ENCODE data around the gene NPHP4. TPM values are rescaled to one million over a fixed set of nuclear protein-coding genes. Genes with fewer than 3 reads are reported as not detected.

Gene NPHP4
- total RNA-seq, 2 experiments from 2014 or later: 11.4 to 12.6 TPM

DNA sequence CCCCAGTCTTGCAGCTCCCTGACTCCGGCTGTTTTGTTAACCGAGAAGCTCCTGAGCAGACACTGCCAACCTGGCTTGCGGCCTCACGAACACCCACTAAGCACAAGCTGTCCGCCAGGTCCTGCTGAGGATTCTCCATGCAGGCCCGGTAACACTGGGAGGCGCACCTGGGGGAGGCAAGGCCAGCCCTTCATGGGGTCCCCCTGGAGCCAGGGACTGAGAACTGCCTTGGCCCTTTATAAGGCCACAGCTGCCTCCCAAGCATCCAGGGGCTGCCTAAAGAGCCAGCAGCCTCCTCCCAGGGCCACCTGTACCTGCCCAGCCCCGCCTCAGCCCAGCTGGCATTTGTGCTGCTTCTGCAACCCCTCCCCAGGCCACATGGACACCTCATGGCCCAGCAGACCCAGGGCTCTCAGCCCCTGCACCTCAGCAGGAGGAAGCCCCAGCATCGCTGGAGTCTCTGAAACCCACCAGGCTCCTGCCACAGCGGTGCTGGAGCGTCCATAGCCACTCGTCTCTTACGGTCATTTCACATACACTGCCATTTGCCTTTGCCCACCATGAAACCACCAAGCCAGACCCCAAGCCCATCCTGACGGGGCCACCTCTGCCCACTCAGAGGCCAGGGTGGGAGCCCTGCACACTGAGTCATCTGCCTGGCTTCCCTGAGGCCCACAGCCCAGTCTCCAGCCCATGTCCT lies 82.5 kb downstream of the NPHP4 start:
- Mint-ChIP-seq H3K36me3 (no peaks in the 10 kb centered on the region), H3K27ac (no peak overlapping the region), H3K9me3 (no peaks in the 10 kb centered on the region), H3K4me3 (no peak overlapping the region), H3K27me3 (no peaks in the 10 kb centered on the region), H3K4me1 (no peaks in the 10 kb centered on the region)
- no peak for DNase-seq

DNA sequence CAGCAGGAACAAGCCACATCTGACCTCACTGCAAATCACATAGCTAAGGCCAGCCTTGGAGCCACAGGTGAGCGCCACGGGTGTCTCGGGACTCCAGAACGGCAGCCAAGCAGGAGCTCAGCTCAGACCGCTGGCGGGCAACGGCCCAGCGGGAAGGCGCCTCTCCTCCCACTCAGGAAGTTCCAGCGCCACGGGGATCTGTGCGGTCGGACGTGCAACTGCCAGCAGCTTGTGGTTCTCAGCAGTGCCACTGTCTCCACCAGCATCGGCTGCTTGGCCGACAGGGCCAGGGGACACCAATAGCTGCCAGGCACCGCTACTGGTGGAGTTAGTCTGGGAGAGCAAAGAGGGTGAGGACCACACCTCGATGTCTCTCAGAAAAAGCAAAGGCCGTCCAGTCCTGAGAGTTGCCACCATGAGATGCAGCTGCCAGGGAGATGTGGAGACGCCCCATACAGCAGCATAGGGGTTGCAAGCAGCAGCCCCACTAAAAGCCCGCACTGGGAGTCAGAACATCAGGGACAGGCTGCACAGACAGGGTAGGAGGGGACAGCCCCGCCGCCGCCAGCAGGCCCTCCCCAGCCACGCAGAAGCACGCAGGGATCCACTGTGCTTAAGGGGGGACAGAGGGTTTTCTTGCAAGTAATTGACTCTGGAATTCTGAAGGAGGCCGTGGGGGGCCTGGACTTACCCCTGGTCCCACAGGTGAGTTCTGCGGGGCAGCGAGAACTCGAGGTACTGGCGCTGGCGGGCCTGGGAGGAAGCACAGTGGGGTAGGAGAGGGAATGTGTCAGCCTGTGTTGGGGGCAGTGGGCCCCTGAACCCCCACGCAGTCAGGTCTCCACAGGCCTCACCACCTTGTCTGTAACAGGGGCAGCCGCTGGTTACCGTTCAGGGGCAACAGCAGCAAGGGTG lies 83.5 kb downstream of the NPHP4 start:
- Mint-ChIP-seq H3K4me1 (no peaks in the 10 kb centered on the region), H3K27ac (no peak overlapping the region), H3K4me3 (no peak overlapping the region), H3K36me3 (no peaks in the 10 kb centered on the region), H3K9me3 (no peaks in the 10 kb centered on the region), H3K27me3 (no peaks in the 10 kb centered on the region)
- DNase-seq: no peak

DNA sequence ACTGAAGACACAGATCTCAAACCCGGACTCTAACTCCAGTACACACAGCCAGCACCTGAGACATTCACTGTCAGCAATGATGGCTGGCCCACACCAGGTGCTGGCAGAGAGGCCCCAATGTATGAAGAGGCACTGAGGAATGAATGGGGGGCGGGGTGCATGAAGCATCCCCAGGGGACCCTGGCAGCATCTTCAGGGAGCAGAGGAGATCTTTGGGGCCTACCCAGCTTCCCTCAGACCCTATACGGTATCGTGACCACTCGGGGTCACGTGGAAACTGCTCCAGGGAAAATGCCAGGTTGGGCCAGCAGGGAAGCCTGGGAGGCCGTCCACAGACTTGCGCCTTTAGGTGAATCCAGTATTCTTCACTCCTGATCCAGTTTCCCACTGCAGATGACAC lies 84.3 kb downstream of the NPHP4 start:
- no peak for DNase-seq
- Mint-ChIP-seq H3K9me3 (no peaks in the 10 kb centered on the region), H3K27me3 (no peaks in the 10 kb centered on the region), H3K36me3 (no peaks in the 10 kb centered on the region), H3K27ac (no peak overlapping the region), H3K4me3 (no peak overlapping the region), H3K4me1 (no peaks in the 10 kb centered on the region)

DNA sequence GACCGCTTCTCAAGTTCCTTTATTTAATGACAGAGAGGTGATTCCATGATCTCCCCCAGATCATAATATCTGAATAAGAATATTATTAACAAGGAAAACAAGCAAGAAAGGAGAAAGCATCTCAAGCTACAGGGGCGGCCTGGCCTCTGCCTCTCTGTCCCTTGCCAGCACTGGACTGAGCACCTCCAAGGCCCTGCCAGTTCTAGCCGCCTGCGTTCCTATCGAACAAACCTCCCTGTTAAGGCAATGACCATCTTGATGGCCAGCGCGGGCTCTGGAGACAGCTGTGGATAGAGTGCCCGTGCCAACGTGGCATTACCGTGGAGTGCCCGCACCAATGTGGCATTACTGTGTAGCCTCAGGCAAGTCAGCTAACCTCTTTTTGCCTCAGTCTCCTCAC lies 84.8 kb downstream of the NPHP4 start:
- H3K27me3 Mint-ChIP-seq: no peaks in the 10 kb centered on the region
- H3K4me1 Mint-ChIP-seq: no peaks in the 10 kb centered on the region
- H3K27ac Mint-ChIP-seq: no peak overlapping the region
- H3K4me3 Mint-ChIP-seq: no peak overlapping the region
- DNase-seq: no peak
- no peaks in the 10 kb centered on the region for H3K9me3 Mint-ChIP-seq
- no peaks in the 10 kb centered on the region for H3K36me3 Mint-ChIP-seq

DNA sequence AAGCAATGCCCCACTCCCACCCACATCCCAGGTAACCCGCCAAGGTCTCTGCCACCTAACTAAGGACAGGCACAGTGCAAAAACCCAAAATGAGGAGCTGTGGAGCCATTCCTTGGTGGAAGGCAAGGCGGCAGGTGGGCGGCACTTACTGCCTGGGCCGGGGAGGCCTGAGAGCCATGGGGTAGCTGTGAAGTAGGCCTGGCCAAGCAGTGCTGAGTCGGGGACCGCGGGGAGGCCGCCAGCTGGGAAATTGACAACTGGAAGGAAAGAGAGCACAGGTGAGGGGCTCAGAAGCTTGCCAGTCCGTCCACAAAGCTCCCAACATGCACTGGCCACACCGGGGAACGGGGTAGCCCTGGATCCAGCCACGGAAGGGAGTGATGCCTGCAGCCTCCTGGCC lies 85.3 kb downstream of the NPHP4 start:
- DNase-seq: no peak

DNA sequence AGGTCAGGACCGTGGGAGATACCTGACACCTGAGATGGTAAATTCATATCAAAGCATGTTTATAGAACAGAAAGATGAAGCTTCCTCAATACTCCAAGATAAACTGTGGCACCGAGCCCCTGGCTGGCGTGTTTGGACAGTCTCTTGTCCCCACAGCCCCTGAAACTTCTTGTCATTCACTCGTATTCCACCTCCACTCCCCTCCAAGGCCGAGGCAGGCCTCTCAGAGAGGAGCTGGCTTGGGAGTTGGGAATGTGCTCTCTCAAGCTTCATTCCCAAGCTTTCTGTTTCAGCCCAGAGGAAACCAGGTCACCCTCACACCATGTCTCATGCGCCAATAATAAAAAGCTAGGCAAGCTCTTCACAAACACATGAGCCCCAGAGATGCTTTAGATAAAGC lies 86.1 kb downstream of the NPHP4 start:
- Mint-ChIP-seq H3K9me3 (no peaks in the 10 kb centered on the region), H3K27ac (no peak overlapping the region), H3K36me3 (no peaks in the 10 kb centered on the region), H3K4me3 (no peak overlapping the region), H3K27me3 (no peaks in the 10 kb centered on the region), H3K4me1 (no peaks in the 10 kb centered on the region)
- DNase-seq: no peak

More for the DNA sequence above, 85.3 kb downstream of the NPHP4 start:
- H3K4me1 Mint-ChIP-seq: no peaks in the 10 kb centered on the region
- H3K36me3 Mint-ChIP-seq: no peaks in the 10 kb centered on the region
- no peak overlapping the region for H3K4me3 Mint-ChIP-seq
- no peaks in the 10 kb centered on the region for H3K27me3 Mint-ChIP-seq
- H3K27ac Mint-ChIP-seq: no peak overlapping the region
- H3K9me3 Mint-ChIP-seq: no peaks in the 10 kb centered on the region

DNA sequence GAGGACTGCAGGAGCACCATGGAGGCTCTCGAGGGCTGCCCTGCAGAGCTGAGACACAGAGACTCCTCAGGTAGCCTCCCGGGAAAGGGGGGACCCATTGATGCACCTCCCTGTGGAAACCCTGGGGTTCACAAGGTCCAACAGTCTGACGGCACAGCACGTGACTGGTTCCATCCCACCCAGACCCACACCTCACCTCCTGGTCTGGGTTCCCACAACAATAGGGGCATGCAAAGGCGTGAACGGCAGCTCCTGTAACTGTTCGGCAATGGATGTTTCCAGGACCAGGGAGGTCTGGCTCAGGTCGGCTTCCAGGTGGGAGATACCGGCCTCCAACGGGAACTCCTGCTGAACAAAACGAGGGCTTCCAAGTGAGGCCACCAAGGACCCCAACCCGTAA lies 86.8 kb downstream of the NPHP4 start:
- Mint-ChIP-seq H3K27ac (no peak overlapping the region), H3K9me3 (no peaks in the 10 kb centered on the region), H3K27me3 (no peaks in the 10 kb centered on the region), H3K4me1 (no peaks in the 10 kb centered on the region), H3K36me3 (no peaks in the 10 kb centered on the region), H3K4me3 (no peak overlapping the region)
- no peak for DNase-seq

DNA sequence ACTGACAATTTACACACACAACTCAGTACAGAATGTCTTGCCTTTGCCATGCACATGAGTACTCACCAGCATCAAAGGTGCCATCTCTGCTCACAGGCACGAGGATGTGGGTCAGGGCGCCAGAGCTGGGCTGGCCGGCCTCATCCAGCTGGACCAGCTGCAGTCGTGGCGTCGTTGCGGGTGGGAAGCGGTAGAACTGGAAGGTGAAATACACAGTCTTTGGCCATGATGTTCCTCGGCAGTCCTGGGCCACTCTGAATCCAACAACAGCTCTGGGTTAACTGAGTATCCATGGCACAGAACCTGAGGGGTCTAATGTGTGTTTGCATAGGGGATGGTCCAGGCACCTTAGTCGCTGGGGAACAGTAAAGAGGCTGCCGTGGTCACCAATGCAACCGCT lies 87.7 kb downstream of the NPHP4 start:
- Mint-ChIP-seq H3K4me3 (no peak overlapping the region), H3K9me3 (no peaks in the 10 kb centered on the region), H3K4me1 (no peaks in the 10 kb centered on the region), H3K27ac (no peak overlapping the region), H3K36me3 (no peaks in the 10 kb centered on the region), H3K27me3 (no peaks in the 10 kb centered on the region)
- DNase-seq: no peak

DNA sequence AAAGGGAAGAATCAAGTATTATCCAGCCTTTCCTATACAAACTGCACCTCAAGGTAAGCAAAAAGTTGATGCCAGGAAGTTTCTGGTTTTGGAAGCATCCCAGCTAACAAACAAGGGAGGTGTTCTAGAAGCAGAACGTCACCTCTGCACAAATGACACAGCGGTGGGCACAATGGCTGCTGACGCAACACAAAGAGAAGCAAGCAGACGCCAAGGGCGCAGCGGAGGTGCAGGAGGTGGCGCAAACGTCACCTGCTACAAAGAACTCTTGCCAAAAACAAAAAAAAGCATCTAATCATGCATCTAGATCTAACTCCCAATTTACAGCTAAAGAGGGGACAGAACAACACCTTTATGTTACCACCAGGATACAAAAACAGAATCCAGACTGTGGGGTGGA lies 88.5 kb downstream of the NPHP4 start:
- Mint-ChIP-seq H3K36me3 (no peaks in the 10 kb centered on the region), H3K27me3 (no peaks in the 10 kb centered on the region)

DNA sequence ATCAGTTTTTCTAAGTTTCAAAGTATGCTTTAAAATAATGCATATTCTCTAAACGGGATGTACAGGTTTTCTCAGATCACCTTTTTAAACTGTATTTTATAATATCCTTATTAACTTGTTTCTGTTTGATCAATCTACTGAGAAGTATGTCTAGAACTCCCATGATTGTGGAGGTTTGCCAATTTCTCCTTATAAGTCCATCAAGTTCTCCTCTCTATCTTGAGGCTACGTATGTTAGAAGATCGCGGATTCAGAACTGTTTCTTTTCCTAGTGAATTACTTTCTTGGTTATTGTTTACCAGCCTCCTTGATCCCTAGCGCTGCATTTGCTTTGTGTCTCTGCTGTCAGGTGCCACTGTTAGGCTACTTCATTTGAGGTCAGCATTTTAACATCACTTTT lies 89.2 kb downstream of the NPHP4 start:
- H3K4me3 Mint-ChIP-seq: no peak overlapping the region
- H3K4me1 Mint-ChIP-seq: no peaks in the 10 kb centered on the region
- no peak overlapping the region for H3K27ac Mint-ChIP-seq
- no peaks in the 10 kb centered on the region for H3K27me3 Mint-ChIP-seq
- no peak for DNase-seq
- no peaks in the 10 kb centered on the region for H3K9me3 Mint-ChIP-seq
- H3K36me3 Mint-ChIP-seq: peaks cover under 1% of the 10 kb centered on the region

More for the DNA sequence above, 88.5 kb downstream of the NPHP4 start:
- Mint-ChIP-seq H3K9me3 (no peaks in the 10 kb centered on the region), H3K4me1 (no peaks in the 10 kb centered on the region), H3K4me3 (no peak overlapping the region), H3K27ac (no peak overlapping the region)
- no peak for DNase-seq

DNA sequence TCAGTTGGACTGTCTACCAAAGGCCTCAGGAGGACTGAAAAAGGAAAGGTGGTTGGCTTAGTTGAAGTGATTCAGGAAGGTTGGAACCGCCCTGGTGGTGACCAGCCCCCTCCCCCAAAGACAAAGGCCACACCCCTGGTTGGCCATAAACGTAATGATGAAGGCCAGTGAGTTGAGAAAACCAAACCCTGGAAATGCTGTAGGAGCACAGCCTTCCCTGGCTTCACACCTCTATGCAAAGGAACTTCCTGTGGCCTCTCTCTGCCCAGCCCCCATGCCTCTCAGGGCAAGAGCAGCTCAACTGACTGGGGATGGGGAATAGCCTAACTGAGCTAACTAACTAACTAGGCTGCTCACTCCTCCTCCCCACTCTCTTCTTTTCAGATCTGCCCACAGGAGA lies 90.4 kb downstream of the NPHP4 start:
- peaks cover 2% of the 10 kb centered on the region for H3K36me3 Mint-ChIP-seq
- H3K4me1 Mint-ChIP-seq: no peaks in the 10 kb centered on the region

DNA sequence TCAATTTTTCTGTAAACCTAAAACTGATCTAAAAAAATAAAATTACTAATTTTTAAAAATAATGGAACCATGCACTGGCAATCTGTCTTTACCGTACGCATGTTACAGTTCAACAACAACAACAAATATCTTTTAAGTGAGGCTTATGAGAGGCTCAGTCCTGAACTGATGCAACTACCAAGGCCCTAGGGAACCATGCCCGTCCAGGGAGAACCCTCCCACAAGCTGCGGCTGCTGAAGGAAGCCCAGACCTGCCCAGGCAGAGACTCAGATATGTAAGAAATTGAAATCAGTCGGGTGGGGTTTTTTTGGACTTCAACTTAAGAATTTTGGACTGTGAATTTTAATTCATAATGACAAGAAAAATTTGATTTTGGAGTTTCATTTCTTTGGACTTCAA lies 91.1 kb downstream of the NPHP4 start:
- no peak overlapping the region for H3K4me3 Mint-ChIP-seq
- H3K4me1 Mint-ChIP-seq: no peaks in the 10 kb centered on the region
- H3K9me3 Mint-ChIP-seq: no peaks in the 10 kb centered on the region
- DNase-seq: no peak
- no peaks in the 10 kb centered on the region for H3K27me3 Mint-ChIP-seq
- H3K36me3 Mint-ChIP-seq: peaks cover 2% of the 10 kb centered on the region
- H3K27ac Mint-ChIP-seq: no peak overlapping the region

More for the DNA sequence above, 90.4 kb downstream of the NPHP4 start:
- no peaks in the 10 kb centered on the region for H3K27me3 Mint-ChIP-seq
- no peaks in the 10 kb centered on the region for H3K9me3 Mint-ChIP-seq
- no peak overlapping the region for H3K27ac Mint-ChIP-seq
- no peak overlapping the region for H3K4me3 Mint-ChIP-seq
- no peak for DNase-seq

DNA sequence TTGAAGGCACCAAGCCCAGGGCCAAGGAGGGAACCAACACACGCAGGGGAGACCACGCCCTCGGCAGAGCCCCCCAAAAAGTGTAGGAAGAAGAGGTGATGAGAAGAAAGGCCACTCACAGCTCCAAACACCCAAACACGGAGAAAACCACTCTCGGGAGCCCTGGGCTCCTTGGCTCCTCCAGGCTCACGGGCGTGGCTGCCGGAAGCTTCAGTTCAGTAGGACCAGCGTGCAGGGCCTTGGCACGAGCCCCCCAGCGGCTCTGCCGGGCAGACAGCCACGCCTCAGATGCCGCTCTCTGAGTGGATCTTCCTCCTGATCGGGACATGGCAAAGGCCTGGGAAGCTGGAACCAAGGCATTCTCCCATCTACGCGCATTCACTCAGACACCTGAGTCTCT lies 94.0 kb downstream of the NPHP4 start:
- H3K27me3 Mint-ChIP-seq: no peaks in the 10 kb centered on the region
- H3K27ac Mint-ChIP-seq: no peak overlapping the region
- H3K9me3 Mint-ChIP-seq: no peaks in the 10 kb centered on the region
- peaks cover 13% of the 10 kb centered on the region for H3K36me3 Mint-ChIP-seq
- H3K4me1 Mint-ChIP-seq: no peaks in the 10 kb centered on the region
- H3K4me3 Mint-ChIP-seq: no peak overlapping the region
- DNase-seq: no peak

DNA sequence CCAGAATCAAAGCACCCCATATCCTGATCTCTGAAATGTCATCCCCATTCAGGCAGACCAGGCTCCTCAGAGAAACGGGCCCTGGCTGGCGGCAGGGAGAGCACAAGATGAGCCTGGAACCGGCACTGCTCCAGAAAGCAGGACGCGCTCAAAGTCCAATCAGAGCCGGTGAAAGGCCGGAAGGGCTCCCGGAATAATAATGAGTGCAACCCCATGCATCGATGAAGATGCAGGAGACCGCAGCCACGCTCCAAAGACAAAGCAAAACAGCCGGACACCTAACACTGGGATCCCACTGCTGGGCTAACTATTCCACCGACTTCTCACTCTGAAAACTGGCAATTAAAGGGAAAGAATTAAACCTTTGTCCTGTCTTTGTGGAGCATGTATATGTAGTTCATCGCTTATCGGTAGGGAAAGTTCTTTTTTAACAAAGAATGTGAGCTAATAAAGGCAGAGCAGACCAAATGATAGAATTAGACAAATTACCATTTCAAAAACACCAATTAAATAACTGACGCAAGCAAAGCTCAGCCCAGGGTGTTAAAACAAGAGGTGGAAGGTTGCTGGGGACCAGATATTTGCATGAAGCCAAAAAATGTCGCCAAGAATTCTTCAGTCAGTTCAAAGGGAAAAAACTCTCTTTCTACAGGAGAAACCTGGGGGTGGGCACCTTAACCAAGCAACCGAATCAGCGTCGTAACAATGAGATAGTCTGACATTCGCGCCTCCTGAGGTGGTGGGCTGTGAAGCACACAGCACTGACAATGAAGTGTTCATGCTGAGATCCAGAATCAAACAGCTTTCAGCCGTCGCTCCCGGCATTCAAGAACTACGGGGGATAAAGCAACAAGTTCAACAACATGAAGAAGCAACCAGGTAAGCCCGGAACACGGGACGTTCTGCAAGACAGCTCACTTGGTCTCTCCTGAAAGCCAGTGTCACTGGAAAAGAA lies 95.2 kb downstream of the NPHP4 start:
- Mint-ChIP-seq H3K4me1 (no peaks in the 10 kb centered on the region), H3K27me3 (no peaks in the 10 kb centered on the region), H3K4me3 (no peak overlapping the region), H3K27ac (no peak overlapping the region), H3K9me3 (no peaks in the 10 kb centered on the region), H3K36me3 (peaks cover 13% of the 10 kb centered on the region)
- DNase-seq: no peak

Measured in activated naive CD8-positive, alpha-beta T cell treated with anti-CD3 and anti-CD28 coated beads for 36 hours (primary cell).